LNCaP clone FGC (cell line): Measurements from ENCODE around the gene MYADM.
"Not testable (repeated sequence)": the region's sequence is repeated elsewhere in the genome, so short reads cannot be mapped to it uniquely, and the experiment has no call there.

Source experiments
- DNase-seq: peaks from one replicate; pipeline ENCODE4 v3.0.0-alpha.2; 2011; ENCODE audit warnings: low read depth
- H3K4me3 ChIP-seq: 2 replicates; pipeline ENCODE4 v1.5.1; 2011; ENCODE audit warnings: mild to moderate bottlenecking, low read depth, low read length, control low read depth
- CTCF ChIP-seq: IDR thresholded peaks from 2 replicates; pipeline ENCODE4 v1.5.1; 2012; ENCODE audit warnings: mild to moderate bottlenecking; ENCODE audit not compliant: control insufficient read depth, insufficient read depth; ENCODE audit errors: extremely low read depth

MYADM gene

GRCh38 chr19:53864308-53864836 is 3.3 kb upstream of the MYADM start:
- TF ChIP-seq CTCF: no peak
- peak; percentile 80 for DNase-seq
- H3K4me3 ChIP-seq: no peak overlapping the region

GRCh38 chr19:53865523-53865917 is 2.2 kb upstream of the MYADM start:
- no peak overlapping the region for H3K4me3 ChIP-seq
- DNase-seq: no peak
- no peak for TF ChIP-seq CTCF

- DNase-seq: no peak
- TF ChIP-seq CTCF: no peak
- H3K4me3 ChIP-seq: no peak overlapping the region
Measured at GRCh38 chr19:53865918-53866864, 1.5 kb upstream of the MYADM start.

- H3K4me3 ChIP-seq: no peak overlapping the region
- TF ChIP-seq CTCF: no peak
- DNase-seq: no peak
Measured at GRCh38 chr19:53866865-53867224, 838 bp upstream of the MYADM start.

GRCh38 chr19:53868091-53868891 is 608 bp downstream of the MYADM start:
- TF ChIP-seq CTCF: no peak
- peak overlapping the region; percentile 74 for H3K4me3 ChIP-seq
- no peak for DNase-seq

- peak; percentile 89 for DNase-seq
- peak overlapping the region; percentile 74 for H3K4me3 ChIP-seq
- no peak for TF ChIP-seq CTCF
Measured at GRCh38 chr19:53868892-53869804, 1.5 kb downstream of the MYADM start.

- peak overlapping the region; percentile 74 for H3K4me3 ChIP-seq
- not testable (repeated sequence) for DNase-seq
Measured at GRCh38 chr19:53869805-53870484, 2.3 kb downstream of the MYADM start.
